Trophoblast cell (in vitro differentiated cells and primary cell): ENCODE data around the gene AIFM2.
"Not testable (repeated sequence)": the region's sequence is repeated elsewhere in the genome, so short reads cannot be mapped to it uniquely, and the experiment has no call there.

Source experiments
- DNase-seq, 2 donors: peaks; one replicate each; pipeline ENCODE4 v3.0.0-alpha.2; 2016
- H2AFZ ChIP-seq: 2 replicates; pipeline ENCODE4 v1.6.1; 2013; ENCODE audit warnings: low read length, moderate library complexity, mild to moderate bottlenecking; ENCODE audit not compliant: insufficient read depth, poor library complexity
- H2AK5ac ChIP-seq: 2 replicates; pipeline ENCODE4 v1.6.1; 2013; ENCODE audit warnings: mild to moderate bottlenecking, low read length
- H2BK120ac ChIP-seq: 2 replicates; pipeline ENCODE4 v1.6.1; 2013; ENCODE audit warnings: low read length, mild to moderate bottlenecking, moderate library complexity; ENCODE audit not compliant: insufficient read depth, poor library complexity
- H2BK12ac ChIP-seq: 2 replicates; pipeline ENCODE4 v1.6.1; 2013; ENCODE audit warnings: mild to moderate bottlenecking, low read length, moderate library complexity
- H2BK5ac ChIP-seq: 2 replicates; pipeline ENCODE4 v1.6.1; 2013; ENCODE audit warnings: low read length, low read depth, moderate library complexity, mild to moderate bottlenecking; ENCODE audit not compliant: poor library complexity
- H3K14ac ChIP-seq: 2 replicates; pipeline ENCODE4 v1.6.1; 2013; ENCODE audit warnings: mild to moderate bottlenecking, low read length
- H3K18ac ChIP-seq: 2 replicates; pipeline ENCODE4 v1.6.1; 2013; ENCODE audit warnings: mild to moderate bottlenecking, low read length
- H3K23ac ChIP-seq: 2 replicates; pipeline ENCODE4 v1.6.1; 2013; ENCODE audit warnings: low read length
- H3K27ac ChIP-seq: 2 replicates; pipeline ENCODE4 v1.5.1; 2013; ENCODE audit warnings: low read depth, mild to moderate bottlenecking, inconsistent platforms, low read length, moderate library complexity
- H3K27me3 ChIP-seq: 2 replicates; pipeline ENCODE4 v1.6.1; 2013; ENCODE audit warnings: inconsistent platforms, mild to moderate bottlenecking, low read length, moderate library complexity; ENCODE audit not compliant: insufficient read depth
- H3K36me3 ChIP-seq, 2 experiments: 1 replicate in 1 of 2; 2 replicates in 1 of 2; pipeline ENCODE4 v1.6.1; 2013; ENCODE audit warnings: low read length in 2 of 2, mild to moderate bottlenecking in 2 of 2, moderate library complexity in 1 of 2; ENCODE audit not compliant: insufficient read depth in 2 of 2, control insufficient read depth in 1 of 2
- H3K4ac ChIP-seq: 2 replicates; pipeline ENCODE4 v1.6.1; 2013; ENCODE audit warnings: low read depth, mild to moderate bottlenecking, low read length, moderate library complexity
- H3K4me1 ChIP-seq, 2 experiments: 1 replicate in 1 of 2; 2 replicates in 1 of 2; pipeline ENCODE4 v1.6.1; 2013; ENCODE audit warnings: low read length in 2 of 2, mild to moderate bottlenecking in 2 of 2, moderate library complexity in 1 of 2; ENCODE audit not compliant: insufficient read depth in 2 of 2, control insufficient read depth in 1 of 2
- H3K4me2 ChIP-seq: 2 replicates; pipeline ENCODE4 v1.6.1; 2013; ENCODE audit warnings: inconsistent platforms, mild to moderate bottlenecking, low read length, moderate library complexity
- H3K4me3 ChIP-seq: 2 replicates; pipeline ENCODE4 v1.5.1; 2013; ENCODE audit warnings: mild to moderate bottlenecking, low read depth, low read length, inconsistent platforms
- H3K79me1 ChIP-seq: one replicate; pipeline ENCODE4 v1.6.1; 2013; ENCODE audit warnings: low read length
- H3K79me2 ChIP-seq: 2 replicates; pipeline ENCODE4 v1.6.1; 2013; ENCODE audit warnings: low read length, mild to moderate bottlenecking; ENCODE audit not compliant: control insufficient read depth, insufficient read depth, poor library complexity
- H3K9ac ChIP-seq: 2 replicates; pipeline ENCODE4 v1.6.1; 2013; ENCODE audit warnings: mild to moderate bottlenecking, low read length
- H3K9me3 ChIP-seq: 2 replicates; pipeline ENCODE4 v1.6.1; 2013; ENCODE audit warnings: low read depth, mild to moderate bottlenecking, control low read depth, inconsistent platforms, low read length; ENCODE audit not compliant: insufficient read depth
- H4K12ac ChIP-seq: 2 replicates; pipeline ENCODE4 v1.6.1; 2013; ENCODE audit warnings: low read depth, mild to moderate bottlenecking, low read length, moderate library complexity
- H4K8ac ChIP-seq: 2 replicates; pipeline ENCODE4 v1.6.1; 2013; ENCODE audit warnings: low read depth, mild to moderate bottlenecking, low read length, moderate library complexity
- H4K91ac ChIP-seq: one replicate; pipeline ENCODE4 v1.6.1; 2013; ENCODE audit warnings: low read depth, mild to moderate bottlenecking, low read length, moderate library complexity
- WGBS: extraction: QIAGEN DNeasy Blood & Tissue Kit; methylation state at CpG from one replicate; pipeline ENCODE4 v1.1.7; 2013; ENCODE audit warnings: missing lambda C conversion rate; ENCODE audit not compliant: insufficient read length, insufficient coverage; ENCODE audit errors: extremely low coverage; 5-methylcytosine and 5-hydroxymethylcytosine counted together

The AIFM2 gene

DNA sequence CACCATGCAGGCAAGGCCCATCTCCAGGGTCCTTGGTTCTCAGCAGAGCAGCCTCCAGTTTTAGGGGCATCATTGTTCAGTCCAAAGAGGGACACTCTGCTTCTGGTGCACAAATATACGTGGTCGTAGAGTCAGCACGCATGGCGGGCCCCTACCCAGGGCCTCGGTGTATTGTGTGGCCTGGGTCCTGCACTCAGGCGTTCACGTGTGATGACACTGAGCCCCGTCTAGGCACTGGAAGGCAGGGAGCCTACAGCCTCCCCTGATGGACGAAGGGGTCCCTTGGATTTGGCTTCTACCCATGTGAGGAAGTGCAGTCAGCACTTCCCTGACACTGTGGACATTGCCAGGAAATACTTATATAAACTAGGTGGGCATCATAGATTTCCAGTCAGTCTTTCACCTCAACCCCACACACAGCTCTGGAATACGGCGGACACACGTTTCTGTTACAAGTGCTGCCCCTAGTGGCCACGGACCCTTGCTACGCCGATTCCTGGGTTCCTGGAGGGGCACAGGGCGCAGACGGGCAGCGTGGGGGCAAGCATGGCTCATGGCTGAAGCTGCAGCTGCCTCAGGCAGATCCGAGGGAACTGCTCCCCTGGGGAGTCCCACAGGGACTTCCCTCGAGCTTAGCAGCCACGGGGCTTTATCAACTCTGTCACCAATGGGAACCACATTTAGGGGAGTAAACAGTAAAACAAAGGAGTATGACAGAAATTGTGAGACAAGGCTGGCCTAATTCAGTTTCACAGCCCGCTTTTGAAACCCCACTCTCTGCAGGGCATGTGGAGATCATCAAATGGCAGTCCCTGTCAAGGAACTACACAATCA lies 25.4 kb downstream of the AIFM2 start:
- Histone ChIP-seq H3K9ac (no peak overlapping the region), H3K4me3 (no peak overlapping the region), H3K27me3 (no peaks in the 10 kb centered on the region), H2BK5ac (no peak overlapping the region), H3K23ac (no peak overlapping the region), H3K4me1 (peaks cover 0 to 2% of the 10 kb centered on the region in 2 experiments), H4K8ac (no peak overlapping the region), H3K9me3 (no peaks in the 10 kb centered on the region), H3K4me2 (no peak overlapping the region), H3K79me2 (no peaks in the 10 kb centered on the region), H3K4ac (no peak overlapping the region), H3K18ac (no peak overlapping the region), H2AK5ac (no peak overlapping the region), H4K12ac (no peak overlapping the region), H4K91ac (no peak overlapping the region), H2AFZ (no peak overlapping the region), H2BK120ac (no peak overlapping the region), H3K36me3 (peaks cover under 1 to 3% of the 10 kb centered on the region in 2 experiments), H3K27ac (no peak overlapping the region), H3K79me1 (no peaks in the 10 kb centered on the region), H2BK12ac (no peak overlapping the region), H3K14ac (no peak overlapping the region)
- DNase-seq = peak; percentile 17 to 47
- no CpG with 5 or more reads among the region's 22 CpGs for WGBS

DNA sequence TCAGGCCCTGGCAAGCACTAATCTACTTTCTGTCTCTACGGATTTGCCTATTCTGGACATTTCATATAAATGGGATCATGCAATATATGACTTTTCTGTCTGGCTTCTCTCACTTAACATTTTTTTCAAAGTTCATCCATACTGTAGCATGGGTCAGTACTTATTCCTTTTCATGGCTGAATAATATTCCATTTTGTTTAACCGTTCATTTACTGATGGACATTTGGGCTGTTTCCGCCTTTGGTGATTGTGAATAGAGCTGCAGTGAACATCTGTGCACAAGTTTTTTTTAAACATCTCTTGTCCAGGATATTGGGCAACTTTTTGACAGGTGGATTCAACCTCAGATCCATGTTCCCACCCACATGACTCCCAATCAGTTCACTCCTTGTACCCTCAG lies 31.0 kb downstream of the AIFM2 start:
- H3K4me3 ChIP-seq = no peak overlapping the region
- no peak overlapping the region for H4K8ac ChIP-seq
- H3K9ac ChIP-seq = no peak overlapping the region
- WGBS = no CpG with 5 or more reads among the region's 3 CpGs
- no peak overlapping the region for H3K14ac ChIP-seq
- peaks cover 0 to 2% of the 10 kb centered on the region in 2 experiments for H3K4me1 ChIP-seq
- H2BK120ac ChIP-seq = no peak overlapping the region
- H4K12ac ChIP-seq = no peak overlapping the region
- no peaks in the 10 kb centered on the region for H3K36me3 ChIP-seq
- H3K9me3 ChIP-seq = no peaks in the 10 kb centered on the region
- no peak overlapping the region for H2AK5ac ChIP-seq
- DNase-seq = no peak
- H3K27ac ChIP-seq = no peak overlapping the region
- no peaks in the 10 kb centered on the region for H3K27me3 ChIP-seq
- no peaks in the 10 kb centered on the region for H3K79me2 ChIP-seq
- H3K4ac ChIP-seq = no peak overlapping the region
- no peak overlapping the region for H4K91ac ChIP-seq
- no peak overlapping the region for H3K23ac ChIP-seq
- H3K4me2 ChIP-seq = no peak overlapping the region
- H3K79me1 ChIP-seq = no peaks in the 10 kb centered on the region
- H2BK5ac ChIP-seq = no peak overlapping the region
- no peak overlapping the region for H2BK12ac ChIP-seq
- H2AFZ ChIP-seq = no peak overlapping the region
- no peak overlapping the region for H3K18ac ChIP-seq

DNA sequence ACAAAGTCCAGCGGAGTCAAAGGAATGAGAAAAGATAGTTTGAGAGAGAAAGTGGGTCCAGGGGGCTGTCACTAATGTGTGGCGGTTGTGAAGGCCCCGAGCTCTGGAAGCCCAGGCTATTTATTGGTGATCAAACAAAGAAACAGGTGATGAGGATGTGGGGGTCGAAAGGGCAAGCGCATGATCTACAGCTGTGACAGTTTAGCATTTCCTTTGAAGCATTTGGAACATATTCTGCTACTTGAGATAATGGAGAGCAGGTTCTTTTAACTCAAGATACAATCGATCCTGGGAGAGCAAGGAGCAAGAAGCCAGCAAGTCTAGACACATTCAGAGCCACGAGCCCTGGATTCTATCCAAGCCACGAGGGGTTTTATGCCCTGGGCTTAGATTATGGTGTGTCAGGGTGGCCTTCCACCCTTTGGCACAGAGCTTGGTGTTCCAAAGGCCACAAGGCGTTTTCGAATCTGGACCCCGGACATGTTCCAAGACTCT lies 31.5 kb downstream of the AIFM2 start:
- H2BK5ac ChIP-seq, H3K36me3 ChIP-seq, H3K18ac ChIP-seq, H3K9ac ChIP-seq, H2BK120ac ChIP-seq, H4K91ac ChIP-seq, H3K27ac ChIP-seq, H2AK5ac ChIP-seq, H2AFZ ChIP-seq, H3K27me3 ChIP-seq, H3K4ac ChIP-seq, H4K8ac ChIP-seq, H4K12ac ChIP-seq, H3K23ac ChIP-seq, H3K4me2 ChIP-seq, H3K79me2 ChIP-seq, H3K4me1 ChIP-seq, H2BK12ac ChIP-seq, DNase-seq, H3K4me3 ChIP-seq, H3K14ac ChIP-seq, H3K79me1 ChIP-seq, H3K9me3 ChIP-seq: not testable (repeated sequence)
- no CpG with 5 or more reads among the region's 11 CpGs for WGBS

DNA sequence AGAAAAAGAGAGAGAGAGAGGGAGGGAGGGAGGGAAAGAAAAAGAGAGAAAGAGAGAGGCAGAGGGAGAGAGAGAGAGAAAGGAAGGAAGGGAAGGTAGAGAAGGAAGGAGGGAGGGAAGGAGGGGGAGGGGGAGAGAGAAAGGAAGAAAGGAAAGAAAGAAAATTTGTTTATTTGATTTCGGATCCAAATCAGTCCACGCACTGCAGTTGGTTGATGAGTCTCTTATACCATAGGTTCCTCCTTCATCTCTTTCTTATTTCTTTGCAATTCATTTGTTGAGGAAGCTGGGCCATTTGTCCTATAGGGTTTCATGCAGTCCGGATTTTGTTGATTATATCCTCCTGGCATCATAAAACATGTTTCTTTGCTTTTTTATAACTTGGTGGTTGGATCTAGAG lies 34.4 kb downstream of the AIFM2 start:
- Histone ChIP-seq H3K27me3 (no peaks in the 10 kb centered on the region), H3K18ac (no peak overlapping the region), H2BK12ac (no peak overlapping the region), H3K23ac (no peak overlapping the region), H3K79me2 (no peaks in the 10 kb centered on the region), H3K79me1 (no peaks in the 10 kb centered on the region), H3K14ac (no peak overlapping the region), H3K4me3 (no peak overlapping the region), H2AFZ (no peak overlapping the region), H4K91ac (no peak overlapping the region), H2AK5ac (no peak overlapping the region), H3K4ac (no peak overlapping the region), H3K36me3 (peaks cover 0 to under 1% of the 10 kb centered on the region in 2 experiments), H4K8ac (no peak overlapping the region), H2BK120ac (no peak overlapping the region), H3K4me1 (no peaks in the 10 kb centered on the region), H3K27ac (no peak overlapping the region), H4K12ac (no peak overlapping the region), H3K9me3 (no peaks in the 10 kb centered on the region), H2BK5ac (no peak overlapping the region), H3K4me2 (no peak overlapping the region), H3K9ac (no peak overlapping the region)
- no peak for DNase-seq
- WGBS = no CpG with 5 or more reads among the region's 3 CpGs
